HepG2 (cell line): ENCODE results near the gene SRP14. TPM values are rescaled to one million over a fixed set of nuclear protein-coding genes. Genes with fewer than 3 reads are reported as not detected.

ENCODE experiments used
- KDM4B ChIP-seq: sonication (generic); formaldehyde crosslinking; IDR thresholded peaks from 2 replicates; pipeline ENCODE4 v1.4.0; 2020; ENCODE audit warnings: missing genetic modification reagents
- PLRG1 ChIP-seq: fragments of 450-650 bp; conservative IDR thresholded peaks from 2 replicates; pipeline ENCODE4 v1.6.1; 2016
- SIN3B ChIP-seq: fragments of 150-350 bp; IDR thresholded peaks from 2 replicates; pipeline ENCODE4 v1.6.1; 2014; ENCODE audit warnings: low read length
- ZFAT ChIP-seq: sonication (generic); formaldehyde crosslinking; conservative IDR thresholded peaks from 2 replicates; pipeline ENCODE4 v1.8.1; 2023; ENCODE audit warnings: missing genetic modification reagents, inconsistent platforms
- ZFP41 ChIP-seq: sonication (generic); formaldehyde crosslinking; IDR thresholded peaks from 2 replicates; pipeline ENCODE4 v1.4.0; 2020; ENCODE audit warnings: mild to moderate bottlenecking, missing genetic modification reagents, borderline replicate concordance
- ZNF446 ChIP-seq: sonication (generic); formaldehyde crosslinking; IDR thresholded peaks from 2 replicates; pipeline ENCODE4 v1.5.0; 2020; ENCODE audit warnings: mild to moderate bottlenecking, missing genetic modification reagents
- polyA plus RNA-seq, 8 experiments: library from polyadenylated mRNA; depleted of rRNA in 3 of 8; stranded (reverse) in 7 of 8; unstranded in 1 of 8; fragments of >200 nt; fragmentation: Illumina TruSeq in 4 of 8; extraction: Trizol in 4 of 8; gene quantifications; 2 replicates each; pipeline versions ENCODE4 v1.2.1 to v1.2.3, GENCODE V29; 2011 to 2016; ENCODE audit warnings: low read depth in 4 of 8, missing spikeins in 1 of 8, mixed read lengths in 1 of 8; ENCODE audit not compliant: insufficient read depth in 1 of 8
- total RNA-seq, 5 experiments: library from RNA; depleted of rRNA; stranded (reverse); fragments of >200 nt; fragmentation: Illumina TruSeq; extraction: Trizol; gene quantifications; 2 replicates each; pipeline ENCODE4 v1.2.3, GENCODE V29; 2016; ENCODE audit warnings: low read depth in 1 of 5
- TF ChIP-seq, protein P1 (sequence below), 2 experiments: sonication (generic) in 1 of 2; formaldehyde crosslinking in 1 of 2; IDR thresholded peaks; 2 replicates each; pipeline versions ENCODE4 v1.4.0 to v1.6.1; 2016 to 2020; ENCODE audit warnings: borderline replicate concordance in 1 of 2, low read depth in 1 of 2, mild to moderate bottlenecking in 1 of 2, missing genetic modification reagents in 1 of 2
- TF ChIP-seq, protein P2 (sequence below): sonication (generic); formaldehyde crosslinking; IDR thresholded peaks from 2 replicates; pipeline ENCODE4 v1.4.0; 2020; ENCODE audit warnings: missing genetic modification reagents
- TF ChIP-seq, protein P3 (sequence below): IDR thresholded peaks from 2 replicates; pipeline ENCODE4 v1.6.1; 2016; ENCODE audit warnings: low read depth, missing genetic modification reagents, missing compliant biosample characterization
- TF ChIP-seq, protein P4 (sequence below): IDR thresholded peaks from 2 replicates; pipeline ENCODE4 v1.6.1; 2016; ENCODE audit warnings: low read depth, borderline replicate concordance
- TF ChIP-seq, protein P5 (sequence below): sonication (generic); formaldehyde crosslinking; IDR thresholded peaks from 2 replicates; pipeline ENCODE4 v1.9.0; 2021; ENCODE audit warnings: missing genetic modification reagents, borderline replicate concordance

SRP14 gene
- total and polyA plus RNA-seq, 2 of the 13 experiments (the other 11 are each of a cell fraction or from before 2014, with no cell fraction given) = 208 to 356 TPM

DNA sequence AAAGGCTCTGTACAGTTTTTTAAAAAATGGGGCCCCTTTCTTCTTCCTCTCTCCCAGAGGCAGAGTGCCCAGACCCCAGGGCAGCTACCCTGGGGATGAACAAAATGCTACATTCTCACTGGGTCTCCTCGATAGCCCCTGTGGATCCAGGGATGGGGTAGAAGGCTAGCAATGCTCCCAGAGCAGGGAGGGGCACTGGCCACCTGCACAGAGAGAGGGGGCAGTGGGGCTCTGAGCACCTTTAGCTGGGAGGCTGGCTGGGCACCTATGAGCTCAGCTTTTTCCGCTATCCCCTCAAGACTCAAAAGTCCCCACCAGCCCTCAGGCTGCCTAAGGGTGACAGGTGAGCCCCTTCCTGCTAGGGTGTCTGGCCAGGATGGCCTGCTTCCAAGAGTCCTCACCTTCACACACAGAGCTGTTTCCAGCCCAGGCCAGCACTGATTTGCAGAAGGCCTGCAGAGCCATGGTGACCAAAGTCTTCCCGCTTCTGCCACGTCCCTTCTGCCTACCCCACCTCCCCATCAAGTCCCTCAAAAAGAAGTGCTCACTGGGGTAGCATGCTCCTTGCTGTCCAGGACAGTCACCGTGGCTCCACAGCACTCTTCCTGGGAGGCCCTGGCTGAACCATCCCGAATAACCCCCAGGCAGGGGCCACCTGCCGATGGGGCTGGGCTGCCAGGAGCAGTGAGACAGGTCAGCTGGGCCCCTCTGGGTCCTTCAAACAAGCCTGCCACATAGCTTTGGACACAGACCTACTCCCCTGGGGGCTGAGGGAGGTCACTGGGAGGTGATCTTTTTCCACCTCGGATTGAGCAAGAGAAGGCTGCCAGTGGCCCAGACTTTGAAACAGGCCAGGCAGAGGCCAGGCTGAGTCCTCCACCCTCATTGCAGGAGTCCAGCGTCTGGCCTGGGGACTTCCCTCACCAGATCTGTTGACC, 49.3 kb upstream of the SRP14 start (continued):
- TF ChIP-seq, protein P1, sequence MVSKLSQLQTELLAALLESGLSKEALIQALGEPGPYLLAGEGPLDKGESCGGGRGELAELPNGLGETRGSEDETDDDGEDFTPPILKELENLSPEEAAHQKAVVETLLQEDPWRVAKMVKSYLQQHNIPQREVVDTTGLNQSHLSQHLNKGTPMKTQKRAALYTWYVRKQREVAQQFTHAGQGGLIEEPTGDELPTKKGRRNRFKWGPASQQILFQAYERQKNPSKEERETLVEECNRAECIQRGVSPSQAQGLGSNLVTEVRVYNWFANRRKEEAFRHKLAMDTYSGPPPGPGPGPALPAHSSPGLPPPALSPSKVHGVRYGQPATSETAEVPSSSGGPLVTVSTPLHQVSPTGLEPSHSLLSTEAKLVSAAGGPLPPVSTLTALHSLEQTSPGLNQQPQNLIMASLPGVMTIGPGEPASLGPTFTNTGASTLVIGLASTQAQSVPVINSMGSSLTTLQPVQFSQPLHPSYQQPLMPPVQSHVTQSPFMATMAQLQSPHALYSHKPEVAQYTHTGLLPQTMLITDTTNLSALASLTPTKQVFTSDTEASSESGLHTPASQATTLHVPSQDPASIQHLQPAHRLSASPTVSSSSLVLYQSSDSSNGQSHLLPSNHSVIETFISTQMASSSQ (IDR thresholded peaks at IDR 0.05; ENCODE audit: low read depth) = peak; percentile 47; the same call in 1 of the 2 replicates
- TF ChIP-seq, protein P1 (CRISPR knock-in tag; IDR thresholded peaks at IDR 0.05; ENCODE audit: borderline replicate concordance) = peak; percentile 87; the same call in 1 of the 2 replicates
- TF ChIP-seq KDM4B (CRISPR knock-in tag) (0 out of 2 replicates have a peak, but pooled peaks have one; percentile 44), ZNF446 (CRISPR knock-in tag) (no peak), SIN3B (no peak), PLRG1 (no peak), ZFP41 (no peak), ZFAT (CRISPR knock-in tag) (no peak)
- TF ChIP-seq, protein P2, sequence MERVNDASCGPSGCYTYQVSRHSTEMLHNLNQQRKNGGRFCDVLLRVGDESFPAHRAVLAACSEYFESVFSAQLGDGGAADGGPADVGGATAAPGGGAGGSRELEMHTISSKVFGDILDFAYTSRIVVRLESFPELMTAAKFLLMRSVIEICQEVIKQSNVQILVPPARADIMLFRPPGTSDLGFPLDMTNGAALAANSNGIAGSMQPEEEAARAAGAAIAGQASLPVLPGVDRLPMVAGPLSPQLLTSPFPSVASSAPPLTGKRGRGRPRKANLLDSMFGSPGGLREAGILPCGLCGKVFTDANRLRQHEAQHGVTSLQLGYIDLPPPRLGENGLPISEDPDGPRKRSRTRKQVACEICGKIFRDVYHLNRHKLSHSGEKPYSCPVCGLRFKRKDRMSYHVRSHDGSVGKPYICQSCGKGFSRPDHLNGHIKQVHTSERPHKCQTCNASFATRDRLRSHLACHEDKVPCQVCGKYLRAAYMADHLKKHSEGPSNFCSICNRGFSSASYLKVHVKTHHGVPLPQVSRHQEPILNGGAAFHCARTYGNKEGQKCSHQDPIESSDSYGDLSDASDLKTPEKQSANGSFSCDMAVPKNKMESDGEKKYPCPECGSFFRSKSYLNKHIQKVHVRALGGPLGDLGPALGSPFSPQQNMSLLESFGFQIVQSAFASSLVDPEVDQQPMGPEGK (CRISPR knock-in tag) = peak; percentile 97
- TF ChIP-seq, protein P3, sequence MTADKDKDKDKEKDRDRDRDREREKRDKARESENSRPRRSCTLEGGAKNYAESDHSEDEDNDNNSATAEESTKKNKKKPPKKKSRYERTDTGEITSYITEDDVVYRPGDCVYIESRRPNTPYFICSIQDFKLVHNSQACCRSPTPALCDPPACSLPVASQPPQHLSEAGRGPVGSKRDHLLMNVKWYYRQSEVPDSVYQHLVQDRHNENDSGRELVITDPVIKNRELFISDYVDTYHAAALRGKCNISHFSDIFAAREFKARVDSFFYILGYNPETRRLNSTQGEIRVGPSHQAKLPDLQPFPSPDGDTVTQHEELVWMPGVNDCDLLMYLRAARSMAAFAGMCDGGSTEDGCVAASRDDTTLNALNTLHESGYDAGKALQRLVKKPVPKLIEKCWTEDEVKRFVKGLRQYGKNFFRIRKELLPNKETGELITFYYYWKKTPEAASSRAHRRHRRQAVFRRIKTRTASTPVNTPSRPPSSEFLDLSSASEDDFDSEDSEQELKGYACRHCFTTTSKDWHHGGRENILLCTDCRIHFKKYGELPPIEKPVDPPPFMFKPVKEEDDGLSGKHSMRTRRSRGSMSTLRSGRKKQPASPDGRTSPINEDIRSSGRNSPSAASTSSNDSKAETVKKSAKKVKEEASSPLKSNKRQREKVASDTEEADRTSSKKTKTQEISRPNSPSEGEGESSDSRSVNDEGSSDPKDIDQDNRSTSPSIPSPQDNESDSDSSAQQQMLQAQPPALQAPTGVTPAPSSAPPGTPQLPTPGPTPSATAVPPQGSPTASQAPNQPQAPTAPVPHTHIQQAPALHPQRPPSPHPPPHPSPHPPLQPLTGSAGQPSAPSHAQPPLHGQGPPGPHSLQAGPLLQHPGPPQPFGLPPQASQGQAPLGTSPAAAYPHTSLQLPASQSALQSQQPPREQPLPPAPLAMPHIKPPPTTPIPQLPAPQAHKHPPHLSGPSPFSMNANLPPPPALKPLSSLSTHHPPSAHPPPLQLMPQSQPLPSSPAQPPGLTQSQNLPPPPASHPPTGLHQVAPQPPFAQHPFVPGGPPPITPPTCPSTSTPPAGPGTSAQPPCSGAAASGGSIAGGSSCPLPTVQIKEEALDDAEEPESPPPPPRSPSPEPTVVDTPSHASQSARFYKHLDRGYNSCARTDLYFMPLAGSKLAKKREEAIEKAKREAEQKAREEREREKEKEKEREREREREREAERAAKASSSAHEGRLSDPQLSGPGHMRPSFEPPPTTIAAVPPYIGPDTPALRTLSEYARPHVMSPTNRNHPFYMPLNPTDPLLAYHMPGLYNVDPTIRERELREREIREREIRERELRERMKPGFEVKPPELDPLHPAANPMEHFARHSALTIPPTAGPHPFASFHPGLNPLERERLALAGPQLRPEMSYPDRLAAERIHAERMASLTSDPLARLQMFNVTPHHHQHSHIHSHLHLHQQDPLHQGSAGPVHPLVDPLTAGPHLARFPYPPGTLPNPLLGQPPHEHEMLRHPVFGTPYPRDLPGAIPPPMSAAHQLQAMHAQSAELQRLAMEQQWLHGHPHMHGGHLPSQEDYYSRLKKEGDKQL = peak; percentile 22; the same call in 1 of the 2 replicates
- TF ChIP-seq, protein P4, sequence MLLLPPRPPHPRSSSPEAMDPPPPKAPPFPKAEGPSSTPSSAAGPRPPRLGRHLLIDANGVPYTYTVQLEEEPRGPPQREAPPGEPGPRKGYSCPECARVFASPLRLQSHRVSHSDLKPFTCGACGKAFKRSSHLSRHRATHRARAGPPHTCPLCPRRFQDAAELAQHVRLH (CRISPR knock-in tag) = peak; percentile 78; the same call in 1 of the 2 replicates
- TF ChIP-seq, protein P5, sequence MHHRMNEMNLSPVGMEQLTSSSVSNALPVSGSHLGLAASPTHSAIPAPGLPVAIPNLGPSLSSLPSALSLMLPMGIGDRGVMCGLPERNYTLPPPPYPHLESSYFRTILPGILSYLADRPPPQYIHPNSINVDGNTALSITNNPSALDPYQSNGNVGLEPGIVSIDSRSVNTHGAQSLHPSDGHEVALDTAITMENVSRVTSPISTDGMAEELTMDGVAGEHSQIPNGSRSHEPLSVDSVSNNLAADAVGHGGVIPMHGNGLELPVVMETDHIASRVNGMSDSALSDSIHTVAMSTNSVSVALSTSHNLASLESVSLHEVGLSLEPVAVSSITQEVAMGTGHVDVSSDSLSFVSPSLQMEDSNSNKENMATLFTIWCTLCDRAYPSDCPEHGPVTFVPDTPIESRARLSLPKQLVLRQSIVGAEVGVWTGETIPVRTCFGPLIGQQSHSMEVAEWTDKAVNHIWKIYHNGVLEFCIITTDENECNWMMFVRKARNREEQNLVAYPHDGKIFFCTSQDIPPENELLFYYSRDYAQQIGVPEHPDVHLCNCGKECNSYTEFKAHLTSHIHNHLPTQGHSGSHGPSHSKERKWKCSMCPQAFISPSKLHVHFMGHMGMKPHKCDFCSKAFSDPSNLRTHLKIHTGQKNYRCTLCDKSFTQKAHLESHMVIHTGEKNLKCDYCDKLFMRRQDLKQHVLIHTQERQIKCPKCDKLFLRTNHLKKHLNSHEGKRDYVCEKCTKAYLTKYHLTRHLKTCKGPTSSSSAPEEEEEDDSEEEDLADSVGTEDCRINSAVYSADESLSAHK (CRISPR knock-in tag) = no peak
